Neural cell (in vitro differentiated cells): ENCODE results near the gene C22orf23.

Experiments
- CTCF ChIP-seq: fragments of 450-650 bp; IDR thresholded peaks from 2 replicates; pipeline ENCODE4 v1.5.1; 2014; ENCODE audit warnings: antibody characterized with exemption, mild to moderate bottlenecking, moderate library complexity; ENCODE audit not compliant: poor library complexity, severe bottlenecking
- EZH2 ChIP-seq: fragments of 200-600, 300-800 bp; shearing (Covaris generic), sonication (generic); IDR thresholded peaks from 2 replicates; pipeline ENCODE4 v1.6.1; 2014; ENCODE audit warnings: antibody characterized with exemption, low read length, borderline replicate concordance, mild to moderate bottlenecking; ENCODE audit not compliant: insufficient read depth, poor library complexity, severe bottlenecking

- TF ChIP-seq CTCF, result no peak
- no peak for TF ChIP-seq EZH2
Observed at GRCh38 chr22:37999640-38000272, 46.4 kb upstream of the C22orf23 start.
